ENCODE results near the gene APLP2.
A peak's percentile ranks its signal among the peaks of the same experiment; 100 is the strongest.

Gene APLP2

GRCh38 chr11:130178441-130179339, 109.0 kb downstream of the APLP2 start:
- H3K4me3 ChIP-seq (ENCODE audit: low read depth, low read length) = no peak overlapping the region
- TF ChIP-seq CTCF (IDR thresholded peaks at IDR 0.05; ENCODE audit: insufficient read depth, low read depth, low read length, missing control alignments) = no peak
- DNase-seq (ENCODE audit: low read depth) = no peak

- no peak overlapping the region for H3K4me3 ChIP-seq (ENCODE audit: low read depth, low read length)
- DNase-seq (ENCODE audit: low read depth) = no peak
- no peak for TF ChIP-seq CTCF (IDR thresholded peaks at IDR 0.05; ENCODE audit: insufficient read depth, low read depth, low read length, missing control alignments)
Measured at GRCh38 chr11:130179396-130180306, 110.0 kb downstream of the APLP2 start.

- H3K4me3 ChIP-seq (ENCODE audit: low read depth, low read length) = no peak overlapping the region
- TF ChIP-seq CTCF (IDR thresholded peaks at IDR 0.05; ENCODE audit: insufficient read depth, low read depth, low read length, missing control alignments) = no peak
- peak; percentile 28 for DNase-seq (ENCODE audit: low read depth)
Measured at GRCh38 chr11:130180491-130180890, 110.8 kb downstream of the APLP2 start.

DNA sequence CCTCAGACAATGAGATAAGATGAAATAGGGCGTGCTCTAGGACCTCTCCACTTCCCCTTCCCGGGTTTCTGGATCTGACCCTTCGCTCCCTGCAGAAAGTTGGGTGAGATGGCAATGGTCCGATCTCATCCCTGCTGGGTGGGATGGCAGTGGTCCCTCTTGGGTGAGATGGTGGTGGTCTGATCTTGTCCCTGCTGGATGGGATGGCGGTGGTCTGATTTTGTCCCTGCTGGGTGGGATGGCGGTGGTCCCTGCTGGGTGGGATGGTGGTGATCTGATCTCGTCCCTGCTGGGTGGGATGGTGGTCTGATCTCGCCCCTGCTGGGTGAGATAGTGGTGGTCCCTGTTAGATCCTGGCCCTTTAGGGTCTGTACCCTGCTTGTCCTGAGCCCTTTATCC, 111.2 kb downstream of the APLP2 start:
- no peak overlapping the region for H3K4me3 ChIP-seq (ENCODE audit: low read depth, low read length)
- no peak for TF ChIP-seq CTCF (IDR thresholded peaks at IDR 0.05; ENCODE audit: insufficient read depth, low read depth, low read length, missing control alignments)
- no peak for DNase-seq (ENCODE audit: low read depth)

DNA sequence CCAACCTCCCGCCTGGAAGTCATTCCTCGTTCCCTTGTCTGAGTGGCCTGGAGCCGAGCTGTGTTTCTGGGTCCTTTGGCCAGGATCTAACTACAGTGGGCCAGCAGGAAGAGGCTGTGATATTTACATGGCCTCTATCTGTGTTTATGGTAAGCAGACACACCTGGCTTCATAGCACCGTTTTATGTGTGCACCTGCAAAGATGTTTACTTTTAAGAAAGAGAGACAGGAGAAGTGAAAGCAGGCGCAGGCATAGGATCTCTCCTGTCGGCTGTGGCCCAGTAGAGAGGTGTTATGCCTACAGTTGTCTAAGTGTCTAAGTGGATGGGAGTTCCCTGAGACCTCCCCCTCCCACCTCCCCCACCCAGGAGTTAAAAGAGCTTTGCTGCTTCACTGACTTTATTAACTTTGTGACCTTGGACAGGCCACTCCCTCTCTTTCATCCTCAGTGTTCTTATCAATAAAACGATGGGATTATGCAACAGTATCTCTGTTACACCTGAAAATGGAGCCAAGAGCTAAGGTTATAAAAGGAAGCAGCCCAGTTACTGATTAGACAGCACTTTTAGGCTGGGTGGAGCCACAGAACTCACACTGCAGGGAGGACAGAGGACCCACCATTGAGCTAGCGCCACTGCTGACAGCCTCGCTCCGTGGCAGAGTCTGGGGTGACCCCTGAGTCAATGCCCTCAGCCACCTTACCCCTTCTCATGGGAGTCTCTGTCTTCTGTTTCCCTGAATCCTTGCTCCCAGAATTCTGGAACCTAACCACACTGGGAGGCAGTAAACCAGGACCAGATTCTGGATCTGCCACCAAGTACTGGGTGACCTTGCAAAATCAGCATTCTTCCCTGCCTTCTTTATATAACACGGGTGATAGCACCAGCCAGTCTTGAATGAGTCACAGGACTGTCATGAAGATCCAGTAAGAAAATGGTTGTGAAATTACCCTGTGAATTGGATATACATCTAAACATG, 111.9 kb downstream of the APLP2 start:
- DNase-seq (ENCODE audit: low read depth) = peak; percentile 45
- TF ChIP-seq CTCF (IDR thresholded peaks at IDR 0.05; ENCODE audit: insufficient read depth, low read depth, low read length, missing control alignments) = no peak
- H3K4me3 ChIP-seq (ENCODE audit: low read depth, low read length) = no peak overlapping the region
